ENCODE data around the gene RWDD4. TPM values are rescaled to one million over a fixed set of nuclear protein-coding genes. Genes with fewer than 3 reads are reported as not detected.

Gene RWDD4
- total and polyA plus RNA-seq, 7 donors = 19.1 to 51.1 (median 31.8) TPM

- no peaks in the 10 kb centered on the region for H3K27me3 ChIP-seq (ENCODE audit: insufficient read depth in 3 of 3, low read length in 2 of 3)
- intact Hi-C loops (cut with DNase I) = loop anchor here (5.0 to 10.0 kb wide), 3 partner anchors 93 to 125 kb away; partner anchors contain the start of gene ING2 (in 1 of the 2)
- TF ChIP-seq, protein P1, sequence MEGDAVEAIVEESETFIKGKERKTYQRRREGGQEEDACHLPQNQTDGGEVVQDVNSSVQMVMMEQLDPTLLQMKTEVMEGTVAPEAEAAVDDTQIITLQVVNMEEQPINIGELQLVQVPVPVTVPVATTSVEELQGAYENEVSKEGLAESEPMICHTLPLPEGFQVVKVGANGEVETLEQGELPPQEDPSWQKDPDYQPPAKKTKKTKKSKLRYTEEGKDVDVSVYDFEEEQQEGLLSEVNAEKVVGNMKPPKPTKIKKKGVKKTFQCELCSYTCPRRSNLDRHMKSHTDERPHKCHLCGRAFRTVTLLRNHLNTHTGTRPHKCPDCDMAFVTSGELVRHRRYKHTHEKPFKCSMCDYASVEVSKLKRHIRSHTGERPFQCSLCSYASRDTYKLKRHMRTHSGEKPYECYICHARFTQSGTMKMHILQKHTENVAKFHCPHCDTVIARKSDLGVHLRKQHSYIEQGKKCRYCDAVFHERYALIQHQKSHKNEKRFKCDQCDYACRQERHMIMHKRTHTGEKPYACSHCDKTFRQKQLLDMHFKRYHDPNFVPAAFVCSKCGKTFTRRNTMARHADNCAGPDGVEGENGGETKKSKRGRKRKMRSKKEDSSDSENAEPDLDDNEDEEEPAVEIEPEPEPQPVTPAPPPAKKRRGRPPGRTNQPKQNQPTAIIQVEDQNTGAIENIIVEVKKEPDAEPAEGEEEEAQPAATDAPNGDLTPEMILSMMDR (IDR thresholded peaks at IDR 0.05) = no peak
- WGBS, 3 donors = 92 to 94% (median 94%) methylated on average over 3 of the region's 3 CpGs
- no peaks in the 10 kb centered on the region for H3K9me3 ChIP-seq
- H3K27ac ChIP-seq = no peak overlapping the region
- H3K4me3 ChIP-seq = no peak overlapping the region
- DNase-seq = no peak
- no peaks in the 10 kb centered on the region for H3K36me3 ChIP-seq (ENCODE audit: insufficient read depth in 1 of 2, low read depth in 1 of 2)
- H3K4me1 ChIP-seq = no peaks in the 10 kb centered on the region
- ATAC-seq = no peak
Observed at GRCh38 chr4:183600189-183600685, 58.7 kb downstream of the RWDD4 start.

DNA sequence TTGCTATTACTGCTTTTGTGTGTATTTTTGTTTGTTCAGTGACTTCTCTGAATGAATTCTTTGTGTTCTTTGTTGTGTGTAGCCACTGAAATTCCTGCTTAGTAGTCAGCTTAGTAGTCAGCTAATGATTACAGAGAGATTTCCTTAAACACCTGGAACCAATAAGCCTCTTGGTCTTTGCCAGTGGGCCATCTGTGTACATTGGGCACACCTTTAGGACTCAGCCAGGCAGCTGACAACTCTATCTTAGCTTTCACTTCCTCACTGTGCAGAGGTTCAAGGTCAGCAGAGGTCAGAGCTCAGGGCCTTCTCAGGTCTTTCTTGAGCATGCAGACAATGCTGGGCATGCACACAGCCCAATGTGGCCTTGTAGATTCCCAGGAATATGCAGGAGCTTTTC lies 59.3 kb downstream of the RWDD4 start:
- ATAC-seq (no peak), DNase-seq (no peak)
- no peaks in the 10 kb centered on the region for H3K9me3 ChIP-seq
- no peaks in the 10 kb centered on the region for H3K4me1 ChIP-seq
- no peaks in the 10 kb centered on the region for H3K36me3 ChIP-seq (ENCODE audit: insufficient read depth in 1 of 2, low read depth in 1 of 2)
- H3K27ac ChIP-seq = no peak overlapping the region
- intact Hi-C loops (cut with DNase I) = loop anchor here (5.0 to 10.0 kb wide), 3 partner anchors 92 to 125 kb away; partner anchors contain the start of gene ING2 (in 1 of the 2)
- TF ChIP-seq, protein P1 (IDR thresholded peaks at IDR 0.05) = no peak
- H3K4me3 ChIP-seq = no peak overlapping the region
- no peaks in the 10 kb centered on the region for H3K27me3 ChIP-seq (ENCODE audit: insufficient read depth in 3 of 3, low read length in 2 of 3)

- ATAC-seq = no peak
- H3K4me3 ChIP-seq = no peak overlapping the region
- H3K27me3 ChIP-seq (ENCODE audit: insufficient read depth in 3 of 3, low read length in 2 of 3) = no peaks in the 10 kb centered on the region
- H3K4me1 ChIP-seq = no peaks in the 10 kb centered on the region
- H3K9me3 ChIP-seq = no peaks in the 10 kb centered on the region
- no peaks in the 10 kb centered on the region for H3K36me3 ChIP-seq (ENCODE audit: insufficient read depth in 1 of 2, low read depth in 1 of 2)
- no peak overlapping the region for H3K27ac ChIP-seq
- DNase-seq = no peak
- intact Hi-C loops (cut with DNase I) = no loop called here
- TF ChIP-seq, protein P1 (IDR thresholded peaks at IDR 0.05) = no peak
Observed at GRCh38 chr4:183599284-183599683, 59.7 kb downstream of the RWDD4 start.

GRCh38 chr4:183596067-183596757 lies 62.8 kb downstream of the RWDD4 start:
- Histone ChIP-seq H3K4me1 (no peaks in the 10 kb centered on the region), H3K9me3 (no peaks in the 10 kb centered on the region), H3K4me3 (no peak overlapping the region), H3K27me3 (ENCODE audit: insufficient read depth in 3 of 3, low read length in 2 of 3) (no peaks in the 10 kb centered on the region), H3K27ac (no peak overlapping the region), H3K36me3 (ENCODE audit: insufficient read depth in 1 of 2, low read depth in 1 of 2) (no peaks in the 10 kb centered on the region)
- intact Hi-C loops (cut with DNase I) = no loop called here
- ATAC-seq (peak in 2 of 4 donors; percentile 50 to 59), DNase-seq (no peak)
- 85 to 96% (median 91%) methylated on average over 2 of the region's 2 CpGs for WGBS, 3 donors
- TF ChIP-seq, protein P1 (IDR thresholded peaks at IDR 0.05) = no peak

- TF ChIP-seq, protein P1 (IDR thresholded peaks at IDR 0.05) = no peak
- peaks cover 2% of the 10 kb centered on the region for H3K4me1 ChIP-seq
- no peaks in the 10 kb centered on the region for H3K27me3 ChIP-seq (ENCODE audit: insufficient read depth in 3 of 3, low read length in 2 of 3)
- ATAC-seq (no peak), DNase-seq (no peak)
- H3K9me3 ChIP-seq = no peaks in the 10 kb centered on the region
- intact Hi-C loops (cut with DNase I) = no loop called here
- H3K36me3 ChIP-seq (ENCODE audit: insufficient read depth in 1 of 2, low read depth in 1 of 2) = no peaks in the 10 kb centered on the region
- WGBS, 3 donors = 80 to 87% (median 86%) methylated on average over 3 of the region's 3 CpGs
- no peak overlapping the region for H3K4me3 ChIP-seq
- H3K27ac ChIP-seq = no peak overlapping the region
Observed at GRCh38 chr4:183594823-183595222, 64.2 kb downstream of the RWDD4 start.

Measured in psoas muscle (tissue), 8 donors.